Right ventricle myocardium inferior (tissue), 1 donor: ENCODE data around the gene BGN. TPM values are rescaled to one million over a fixed set of nuclear protein-coding genes. Genes with fewer than 3 reads are reported as not detected.

Experiments
- ATAC-seq: fragments of 200-7000 bp; cut with Tn5 transposase; one replicate; pipeline ENCODE4 v1.9.1; 2020; ENCODE audit warnings: mild to moderate bottlenecking, moderate library complexity
- DNase-seq: peaks from one replicate; pipeline ENCODE4 v3.0.0; 2021; ENCODE audit errors: missing footprints
- intact Hi-C: fragments of 100-400 bp; cut with DNase I; formaldehyde crosslinking; loops from one replicate; pipeline ENCODE4 v1.11.0; 2022
- total RNA-seq: library from RNA; stranded (reverse); fragmentation: NEBNext Ultra II Directional; extraction: Animal tissue kit (Norgen Biotek cat#: 25700); gene quantifications from one replicate; pipeline ENCODE4 v1.2.1, GENCODE V29; 2021
- donor health status: DM: no; HTN: yes; CAD: no; lungs with severe emphysema.

The BGN gene
- total RNA-seq, 1 donor from 2014 or later, result 42.2 TPM

GRCh38 chrX:153539171-153539978, 44.6 kb downstream of the BGN start:
- intact Hi-C loops, result no loop called here
- peak; percentile 79 for DNase-seq
- ATAC-seq, result peak; percentile 87

DNA sequence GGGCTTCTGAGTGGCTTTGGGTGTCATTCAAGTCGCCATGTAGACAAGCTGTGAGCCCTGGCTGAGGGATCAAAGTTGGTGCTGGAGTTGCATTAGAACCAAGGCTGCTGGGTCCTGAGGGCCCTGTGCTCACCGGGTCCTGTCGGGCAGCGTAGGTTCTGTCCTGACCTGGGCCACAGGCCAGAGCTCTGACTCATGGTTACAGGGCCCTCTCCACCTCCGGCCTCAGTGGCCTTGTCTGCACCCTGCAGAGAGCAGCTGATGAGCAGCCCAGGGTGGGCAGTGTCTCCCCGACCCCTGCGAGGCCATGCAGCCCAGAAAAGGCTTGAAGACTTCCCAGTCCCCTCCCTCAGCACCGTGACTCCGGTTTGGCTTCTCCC, 45.2 kb downstream of the BGN start:
- DNase-seq, result no peak
- no peak for ATAC-seq
- intact Hi-C loops, result no loop called here

DNA sequence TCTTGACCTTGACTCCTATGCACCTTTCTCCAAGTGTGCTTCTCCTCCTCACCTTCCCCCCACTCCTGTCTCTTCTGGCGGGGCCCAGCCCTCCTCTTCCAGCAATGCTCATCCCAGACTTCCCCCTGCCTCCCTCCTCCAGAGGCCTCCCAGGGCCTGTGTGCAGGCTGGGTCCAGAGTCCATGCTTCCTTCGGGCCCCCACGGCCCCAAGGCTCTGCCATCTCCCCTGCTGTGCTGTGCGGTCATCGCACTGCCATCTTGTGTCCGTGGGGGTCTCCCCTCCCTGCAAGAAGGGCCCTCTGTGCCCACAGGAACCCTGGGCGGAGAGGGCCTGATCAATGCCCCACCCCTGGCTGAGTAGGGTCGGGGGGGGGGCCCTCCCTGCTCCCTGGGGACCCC, 49.9 kb downstream of the BGN start:
- DNase-seq (no peak), ATAC-seq (no peak)
- intact Hi-C loops, result no loop called here

- intact Hi-C loops, result no loop called here
- ATAC-seq, result no peak
- DNase-seq, result no peak
Measured at GRCh38 chrX:153546386-153546785, 51.6 kb downstream of the BGN start.

DNA sequence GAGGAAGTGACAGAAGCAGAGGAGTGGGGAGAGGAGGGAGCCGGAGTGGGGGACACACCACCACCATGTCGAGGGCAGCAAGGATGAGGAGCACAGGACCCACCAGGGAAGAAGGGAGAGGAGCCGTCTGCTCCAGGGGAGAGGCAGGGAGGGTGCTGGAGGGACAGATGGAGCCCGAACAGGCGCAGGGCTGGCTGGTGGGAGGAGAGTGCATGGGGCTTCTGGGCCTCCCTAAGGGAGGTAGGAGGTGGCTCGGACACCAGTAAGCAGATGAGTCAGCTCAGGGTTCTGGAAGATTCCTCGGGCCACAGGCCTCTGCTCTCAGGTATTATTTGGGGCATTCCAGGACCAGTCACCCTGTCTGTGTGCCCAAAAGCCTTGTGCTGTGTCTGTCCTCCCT, 52.4 kb downstream of the BGN start:
- intact Hi-C loops, result no loop called here
- DNase-seq (no peak), ATAC-seq (no peak)

DNA sequence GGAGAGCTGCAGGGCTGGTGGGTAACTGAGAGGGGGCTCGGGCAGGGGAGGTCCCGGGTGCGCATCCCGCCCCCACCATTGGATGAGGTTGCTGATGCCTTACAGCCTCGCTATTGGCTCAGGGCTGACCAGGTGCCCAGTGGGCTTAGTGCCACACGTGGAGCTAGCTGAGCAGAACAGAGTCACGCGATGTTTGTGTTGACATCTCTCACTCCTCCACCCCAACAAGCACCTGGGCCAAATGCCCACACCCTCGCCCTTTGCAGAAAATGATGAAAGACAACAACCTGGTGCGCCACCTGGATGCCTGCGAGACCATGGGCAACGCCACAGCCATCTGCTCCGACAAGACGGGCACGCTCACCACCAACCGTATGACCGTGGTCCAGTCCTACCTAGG, 54.5 kb downstream of the BGN start:
- intact Hi-C loops, result no loop called here
- ATAC-seq, result no peak
- DNase-seq, result no peak

DNA sequence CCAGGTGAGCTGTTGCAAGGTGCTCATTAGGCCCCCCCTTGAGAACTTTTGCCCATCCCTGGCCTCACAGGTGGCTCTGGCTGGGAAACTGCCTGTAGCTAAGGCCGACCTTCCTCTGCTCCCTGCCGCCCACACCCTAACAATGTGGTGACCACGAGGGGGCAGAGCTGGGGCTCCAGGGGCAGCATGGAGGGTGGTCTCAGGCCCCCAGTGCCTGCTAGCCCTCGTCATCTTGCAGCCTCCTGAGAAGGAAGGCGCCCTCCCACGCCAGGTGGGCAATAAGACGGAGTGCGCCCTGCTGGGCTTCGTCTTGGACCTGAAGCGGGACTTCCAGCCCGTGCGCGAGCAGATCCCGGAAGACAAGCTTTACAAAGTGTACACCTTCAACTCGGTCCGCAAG, 55.0 kb downstream of the BGN start:
- no peak for ATAC-seq
- no peak for DNase-seq
- intact Hi-C loops, result no loop called here

GRCh38 chrX:153551135-153551534, 56.4 kb downstream of the BGN start:
- ATAC-seq (no peak), DNase-seq (no peak)
- intact Hi-C loops, result no loop called here

DNA sequence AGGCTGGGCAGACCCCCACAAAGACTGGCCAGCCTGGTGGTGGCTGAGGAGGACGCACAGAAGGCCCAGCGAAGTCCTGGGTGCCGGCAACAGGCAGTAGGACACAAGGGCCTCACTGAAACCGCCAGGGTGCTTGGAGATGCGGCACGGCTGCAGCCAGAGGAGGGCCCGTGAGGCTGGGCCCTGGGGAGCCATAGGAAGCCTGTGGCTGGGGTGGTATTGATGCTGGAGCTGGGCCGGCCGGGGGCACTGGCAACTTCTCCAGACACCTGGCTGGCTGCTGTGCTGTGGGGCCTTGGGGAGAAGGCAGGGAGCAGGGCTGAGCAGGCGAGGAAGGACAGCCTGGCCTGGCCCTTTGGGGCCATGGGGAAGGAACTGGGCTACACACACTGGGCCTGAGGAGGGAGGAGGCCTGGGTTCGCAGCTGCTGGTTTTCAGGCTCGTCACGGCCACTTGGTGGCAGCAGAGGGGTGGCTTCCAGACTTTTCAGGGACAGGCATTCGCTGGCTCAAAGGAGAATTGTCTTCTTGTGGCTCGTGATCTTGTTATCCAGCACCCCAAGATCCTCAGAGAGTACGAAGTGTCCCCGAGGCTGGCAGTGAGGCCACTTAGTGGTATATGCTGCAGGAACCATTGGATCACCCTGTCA, 59.9 kb downstream of the BGN start:
- peak; percentile 75 for DNase-seq
- intact Hi-C loops, result loop anchor here (5.0 kb wide), 2 partner anchors 93 to 113 kb away; partner anchors contain the start of gene DUSP9
- peak; percentile 65 for ATAC-seq

GRCh38 chrX:153556767-153557166, 62.0 kb downstream of the BGN start:
- intact Hi-C loops, result loop anchor here (5.0 kb wide), 2 partner anchors 91 to 111 kb away; partner anchors contain the start of gene DUSP9
- ATAC-seq (no peak), DNase-seq (no peak)

GRCh38 chrX:153557618-153558355, 63.0 kb downstream of the BGN start:
- DNase-seq (no peak), ATAC-seq (no peak)
- intact Hi-C loops, result loop anchor here (5.0 kb wide), 2 partner anchors 90 to 110 kb away; partner anchors contain the start of gene DUSP9

Other genes starting within 250 kb of the BGN start
- not detected for gene PNMA6F, start 173.2 kb upstream of the BGN start, total RNA-seq
- 6.5 TPM for gene ZNF275, start 160.8 kb upstream of the BGN start, total RNA-seq
- not detected for gene PNMA6E, start 93.6 kb upstream of the BGN start, total RNA-seq
- 0.65 TPM for gene ZFP92, start 83.5 kb upstream of the BGN start, total RNA-seq
- not detected for gene TREX2, start 48.9 kb upstream of the BGN start, total RNA-seq
- 18.5 TPM for gene HAUS7, start 24.4 kb upstream of the BGN start, total RNA-seq
- not detected for gene ATP2B3, start 22.7 kb downstream of the BGN start, total RNA-seq
- 42.6 TPM for gene CCNQ, start 104.2 kb downstream of the BGN start, total RNA-seq
- gene DUSP9, start 152.2 kb downstream of the BGN start, total RNA-seq, result 0.19 TPM
- 11.3 TPM for gene PNCK, start 178.8 kb downstream of the BGN start, total RNA-seq
- gene SLC6A8, start 192.9 kb downstream of the BGN start, total RNA-seq, result 178 TPM
- gene BCAP31, start 229.4 kb downstream of the BGN start, total RNA-seq, result 98.5 TPM
- gene ABCD1, start 229.9 kb downstream of the BGN start, total RNA-seq, result 16.4 TPM